ENCODE results near the gene HPS1. TPM values are rescaled to one million over a fixed set of nuclear protein-coding genes. Genes with fewer than 3 reads are reported as not detected.

The HPS1 gene
- total RNA-seq, 1 donor from 2014 or later: 86.3 TPM

GRCh38 chr10:98377536-98377935 lies 69.2 kb downstream of the HPS1 start:
- no peaks in the 10 kb centered on the region for H3K36me3 ChIP-seq
- no peak overlapping the region for H3K4me3 ChIP-seq
- no peak for TF ChIP-seq CTCF (IDR thresholded peaks at IDR 0.05)
- no peaks in the 10 kb centered on the region for H3K27me3 ChIP-seq (ENCODE audit: low read depth)
- no peaks in the 10 kb centered on the region for H3K4me1 ChIP-seq
- H3K27ac ChIP-seq: no peak overlapping the region
- intact Hi-C loops (cut with DNase I): no loop called here
- DNase-seq (no peak), ATAC-seq (no peak)
- no peaks in the 10 kb centered on the region for H3K9me3 ChIP-seq

- intact Hi-C loops (cut with DNase I): no loop called here
- no peaks in the 10 kb centered on the region for H3K27me3 ChIP-seq (ENCODE audit: low read depth)
- no peak for DNase-seq
- H3K4me3 ChIP-seq: no peak overlapping the region
- no peaks in the 10 kb centered on the region for H3K36me3 ChIP-seq
- ATAC-seq: no peak
- no peaks in the 10 kb centered on the region for H3K9me3 ChIP-seq
- no peak for TF ChIP-seq CTCF (IDR thresholded peaks at IDR 0.05)
- H3K27ac ChIP-seq: no peak overlapping the region
- no peaks in the 10 kb centered on the region for H3K4me1 ChIP-seq
These were observed 69.7 kb downstream of the HPS1 start for GRCh38 chr10:98377001-98377400.

GRCh38 chr10:98376485-98376884 lies 70.2 kb downstream of the HPS1 start:
- no peak for TF ChIP-seq CTCF (IDR thresholded peaks at IDR 0.05)
- Histone ChIP-seq H3K9me3 (no peaks in the 10 kb centered on the region), H3K27ac (no peak overlapping the region), H3K27me3 (ENCODE audit: low read depth) (no peaks in the 10 kb centered on the region), H3K4me3 (no peak overlapping the region), H3K4me1 (peaks cover 1% of the 10 kb centered on the region), H3K36me3 (no peaks in the 10 kb centered on the region)
- intact Hi-C loops (cut with DNase I): no loop called here
- DNase-seq (no peak), ATAC-seq (no peak)

GRCh38 chr10:98374217-98374985 lies 72.3 kb downstream of the HPS1 start:
- Histone ChIP-seq H3K4me3 (no peak overlapping the region), H3K27me3 (ENCODE audit: low read depth) (no peaks in the 10 kb centered on the region), H3K4me1 (peaks cover 10% of the 10 kb centered on the region), H3K27ac (no peak overlapping the region), H3K9me3 (no peaks in the 10 kb centered on the region), H3K36me3 (no peaks in the 10 kb centered on the region)
- DNase-seq (no peak), ATAC-seq (peak in 1 of 2 donors; percentile 44)
- intact Hi-C loops (cut with DNase I): no loop called here
- TF ChIP-seq CTCF (IDR thresholded peaks at IDR 0.05): no peak

GRCh38 chr10:98373260-98374040 lies 73.3 kb downstream of the HPS1 start:
- DNase-seq: no peak
- Histone ChIP-seq H3K27ac (no peak overlapping the region), H3K4me1 (peaks cover 10% of the 10 kb centered on the region)

More at GRCh38 chr10:98373260-98374040, 73.3 kb downstream of the HPS1 start:
- TF ChIP-seq CTCF (IDR thresholded peaks at IDR 0.05): no peak
- intact Hi-C loops (cut with DNase I): no loop called here
- ATAC-seq: no peak
- H3K4me3 ChIP-seq: no peak overlapping the region
- H3K36me3 ChIP-seq: no peaks in the 10 kb centered on the region
- no peaks in the 10 kb centered on the region for H3K9me3 ChIP-seq
- H3K27me3 ChIP-seq (ENCODE audit: low read depth): no peaks in the 10 kb centered on the region
